CD4-positive, CD25-positive, alpha-beta regulatory T cell (primary cell): ENCODE data around the gene SLC12A2. TPM values are rescaled to one million over a fixed set of nuclear protein-coding genes. Genes with fewer than 3 reads are reported as not detected.

ENCODE experiments used
- ATAC-seq, 2 donors: fragments of 150-1000 bp; cut with Tn5 transposase; one replicate each; pipeline ENCODE4 v1.10.0; 2021; ENCODE audit warnings: low read depth in 2 of 2, moderate number of reproducible peaks in 2 of 2, moderate library complexity in 1 of 2
- DNase-seq, 3 donors: peaks; one replicate each; pipeline versions ENCODE4 v3.0.0 to v3.0.0-alpha.2; 2012 to 2022; ENCODE audit warnings: mixed read lengths in 1 of 3
- H3K27ac ChIP-seq: one replicate; pipeline ENCODE4 v1.7.0; 2013; ENCODE audit warnings: mild to moderate bottlenecking, low read length; ENCODE audit not compliant: insufficient read depth, poor library complexity, severe bottlenecking
- H3K27me3 ChIP-seq: one replicate; pipeline ENCODE4 v1.7.0; 2013; ENCODE audit warnings: low read length; ENCODE audit not compliant: control insufficient read depth, insufficient read depth
- H3K36me3 ChIP-seq: one replicate; pipeline ENCODE4 v1.7.0; 2013; ENCODE audit warnings: mild to moderate bottlenecking, low read length, moderate library complexity; ENCODE audit not compliant: control insufficient read depth, insufficient read depth
- H3K4me1 ChIP-seq: 2 replicates; pipeline ENCODE4 v1.7.0; 2013; ENCODE audit warnings: mild to moderate bottlenecking, low read length; ENCODE audit not compliant: insufficient read depth, control insufficient read depth, poor library complexity, severe bottlenecking
- H3K4me3 ChIP-seq: one replicate; pipeline ENCODE4 v1.7.0; 2013; ENCODE audit warnings: low read depth, mild to moderate bottlenecking, low read length, moderate library complexity
- H3K9me3 ChIP-seq, 2 experiments: 1 replicate in 1 of 2; 2 replicates in 1 of 2; pipeline ENCODE4 v1.7.0; 2013; ENCODE audit warnings: low read length in 2 of 2, mild to moderate bottlenecking in 1 of 2, moderate library complexity in 1 of 2; ENCODE audit not compliant: control insufficient read depth in 2 of 2
- H3K27ac Mint-ChIP-seq, 3 donors: one replicate each; pipeline ENCODE4 v1.8.0; 2020 to 2022; ENCODE audit warnings: mild to moderate bottlenecking in 3 of 3, mixed read lengths in 3 of 3, moderate library complexity in 2 of 3
- H3K27me3 Mint-ChIP-seq: one replicate; pipeline ENCODE4 v1.8.0; 2022; ENCODE audit warnings: mild to moderate bottlenecking, mixed read lengths
- H3K36me3 Mint-ChIP-seq: one replicate; pipeline ENCODE4 v1.8.0; 2020; ENCODE audit warnings: mixed read lengths
- H3K4me1 Mint-ChIP-seq, 4 donors: one replicate each; pipeline ENCODE4 v1.8.0; 2020 to 2022; ENCODE audit warnings: mixed read lengths in 4 of 4, mild to moderate bottlenecking in 1 of 4
- H3K4me3 Mint-ChIP-seq, 4 donors: one replicate each; pipeline ENCODE4 v1.8.0; 2020 to 2022; ENCODE audit warnings: mild to moderate bottlenecking in 4 of 4, mixed read lengths in 4 of 4, moderate library complexity in 3 of 4
- H3K9me3 Mint-ChIP-seq, 7 donors: one replicate each; pipeline ENCODE4 v1.8.0; 2020 to 2022; ENCODE audit warnings: mixed read lengths in 7 of 7, mild to moderate bottlenecking in 3 of 7, moderate library complexity in 2 of 7
- polyA plus RNA-seq, 4 donors: library from polyadenylated mRNA; unstranded; fragments of 300-500 nt; fragmentation: Illumina TruSeq; gene quantifications; one replicate each; pipeline ENCODE4 v1.2.3, GENCODE V29; 2021
- total RNA-seq: library from RNA; stranded (reverse); gene quantifications from one replicate; pipeline ENCODE4 v1.2.3, GENCODE V29; 2022

The SLC12A2 gene
- total and polyA plus RNA-seq, 5 donors from 2014 or later = 3.3 to 16.8 (median 5.7) TPM

- ATAC-seq (no peak), DNase-seq (no peak)
- H3K4me1 Mint-ChIP-seq = no peaks in the 10 kb centered on the region
- Histone ChIP-seq H3K4me1 (no peaks in the 10 kb centered on the region), H3K4me3 (no peak overlapping the region), H3K27ac (no peak overlapping the region), H3K36me3 (no peaks in the 10 kb centered on the region), H3K27me3 (no peaks in the 10 kb centered on the region), H3K9me3 (no peaks in the 10 kb centered on the region)
- H3K4me3 Mint-ChIP-seq = no peak overlapping the region
- H3K9me3 Mint-ChIP-seq = peaks cover 0 to 4% (median 0%) of the 10 kb centered on the region in 7 donors
- no peak overlapping the region for H3K27ac Mint-ChIP-seq
- no peaks in the 10 kb centered on the region for H3K27me3 Mint-ChIP-seq
- peaks cover 16% of the 10 kb centered on the region for H3K36me3 Mint-ChIP-seq
Measured at GRCh38 chr5:128169401-128170017, 85.9 kb downstream of the SLC12A2 start.

- Mint-ChIP-seq H3K27me3 (no peaks in the 10 kb centered on the region), H3K9me3 (peaks cover 0 to 2% (median 0%) of the 10 kb centered on the region in 7 donors), H3K4me1 (no peaks in the 10 kb centered on the region), H3K4me3 (no peak overlapping the region), H3K27ac (no peak overlapping the region), H3K36me3 (peaks cover 11% of the 10 kb centered on the region)
- Histone ChIP-seq H3K9me3 (no peaks in the 10 kb centered on the region), H3K36me3 (no peaks in the 10 kb centered on the region), H3K4me1 (no peaks in the 10 kb centered on the region), H3K4me3 (no peak overlapping the region), H3K27me3 (no peaks in the 10 kb centered on the region), H3K27ac (no peak overlapping the region)
- DNase-seq = no peak
- ATAC-seq = no peak
Measured at GRCh38 chr5:128172102-128172501, 88.5 kb downstream of the SLC12A2 start.

- no peak overlapping the region for H3K27ac Mint-ChIP-seq
Measured at GRCh38 chr5:128174951-128175350, 91.4 kb downstream of the SLC12A2 start.

GRCh38 chr5:128192368-128192767 is 108.8 kb downstream of the SLC12A2 start:
- Histone ChIP-seq H3K36me3 (no peaks in the 10 kb centered on the region), H3K27ac (no peak overlapping the region), H3K4me3 (no peak overlapping the region), H3K9me3 (no peaks in the 10 kb centered on the region), H3K27me3 (no peaks in the 10 kb centered on the region), H3K4me1 (no peaks in the 10 kb centered on the region)
- no peak for ATAC-seq
- peaks cover 8% of the 10 kb centered on the region for H3K36me3 Mint-ChIP-seq
- H3K4me3 Mint-ChIP-seq = no peak overlapping the region
- H3K27me3 Mint-ChIP-seq = no peaks in the 10 kb centered on the region
- H3K4me1 Mint-ChIP-seq = peaks cover 0 to 12% (median 6%) of the 10 kb centered on the region in 4 donors
- no peak overlapping the region for H3K27ac Mint-ChIP-seq
- DNase-seq = no peak
- H3K9me3 Mint-ChIP-seq = peaks cover 0 to 1% (median 0%) of the 10 kb centered on the region in 7 donors

More at GRCh38 chr5:128174951-128175350, 91.4 kb downstream of the SLC12A2 start:
- Histone ChIP-seq H3K36me3 (no peaks in the 10 kb centered on the region), H3K27me3 (no peaks in the 10 kb centered on the region), H3K9me3 (no peaks in the 10 kb centered on the region), H3K27ac (no peak overlapping the region), H3K4me3 (no peak overlapping the region), H3K4me1 (no peaks in the 10 kb centered on the region)
- Mint-ChIP-seq H3K4me3 (no peak overlapping the region), H3K9me3 (peaks cover 0 to 2% (median 0%) of the 10 kb centered on the region in 7 donors), H3K36me3 (peaks cover 12% of the 10 kb centered on the region), H3K4me1 (no peaks in the 10 kb centered on the region), H3K27me3 (no peaks in the 10 kb centered on the region)
- DNase-seq (no peak), ATAC-seq (no peak)

GRCh38 chr5:128193665-128194390 is 110.3 kb downstream of the SLC12A2 start:
- Histone ChIP-seq H3K9me3 (no peaks in the 10 kb centered on the region), H3K27ac (no peak overlapping the region), H3K27me3 (no peaks in the 10 kb centered on the region), H3K4me1 (no peaks in the 10 kb centered on the region), H3K4me3 (no peak overlapping the region), H3K36me3 (no peaks in the 10 kb centered on the region)
- Mint-ChIP-seq H3K27ac (no peak overlapping the region), H3K9me3 (peaks cover 0 to 1% (median 0%) of the 10 kb centered on the region in 7 donors), H3K27me3 (no peaks in the 10 kb centered on the region), H3K36me3 (peaks cover 5% of the 10 kb centered on the region), H3K4me3 (no peak overlapping the region), H3K4me1 (peaks cover 10 to 27% (median 12%) of the 10 kb centered on the region in 4 donors)
- DNase-seq (no peak), ATAC-seq (no peak)

- Histone ChIP-seq H3K4me3 (no peak overlapping the region), H3K4me1 (no peaks in the 10 kb centered on the region), H3K27me3 (no peaks in the 10 kb centered on the region), H3K9me3 (no peaks in the 10 kb centered on the region), H3K36me3 (no peaks in the 10 kb centered on the region), H3K27ac (no peak overlapping the region)
- ATAC-seq (no peak), DNase-seq (no peak)
- H3K36me3 Mint-ChIP-seq = no peaks in the 10 kb centered on the region
- no peak overlapping the region for H3K27ac Mint-ChIP-seq
- peaks cover 0 to 1% (median 0%) of the 10 kb centered on the region in 7 donors for H3K9me3 Mint-ChIP-seq
- H3K4me3 Mint-ChIP-seq = no peak overlapping the region
- no peaks in the 10 kb centered on the region for H3K27me3 Mint-ChIP-seq
- H3K4me1 Mint-ChIP-seq = peaks cover 10 to 28% (median 12%) of the 10 kb centered on the region in 4 donors
Measured at GRCh38 chr5:128195316-128195715, 111.8 kb downstream of the SLC12A2 start.

GRCh38 chr5:128196080-128196479 is 112.5 kb downstream of the SLC12A2 start:
- no peak overlapping the region for H3K4me3 Mint-ChIP-seq
- no peaks in the 10 kb centered on the region for H3K36me3 ChIP-seq
- peaks cover 5% of the 10 kb centered on the region for H3K27me3 Mint-ChIP-seq
- peaks cover 2% of the 10 kb centered on the region for H3K4me1 ChIP-seq
- H3K27me3 ChIP-seq = peaks cover 2% of the 10 kb centered on the region
- H3K4me3 ChIP-seq = no peak overlapping the region
- no peaks in the 10 kb centered on the region for H3K9me3 ChIP-seq
- ATAC-seq (no peak), DNase-seq (no peak)
- peaks cover 12 to 33% (median 13%) of the 10 kb centered on the region in 4 donors for H3K4me1 Mint-ChIP-seq
- H3K9me3 Mint-ChIP-seq = peaks cover 0 to 1% (median 0%) of the 10 kb centered on the region in 7 donors
- peak overlapping the region in 2 of 3 donors; percentile 2 to 45 for H3K27ac Mint-ChIP-seq
- no peaks in the 10 kb centered on the region for H3K36me3 Mint-ChIP-seq
- no peak overlapping the region for H3K27ac ChIP-seq
